ENCODE measurements around the gene EXOC4.

The EXOC4 gene

GRCh38 chr7:133536450-133536849 is 283.6 kb downstream of the EXOC4 start:
- no peak for DNase-seq

- no peak for DNase-seq
These were observed 286.1 kb downstream of the EXOC4 start for GRCh38 chr7:133539016-133539415.

GRCh38 chr7:133540096-133540860 is 287.4 kb downstream of the EXOC4 start:
- no peak for DNase-seq

- no peak for DNase-seq
These were observed 289.4 kb downstream of the EXOC4 start for GRCh38 chr7:133542209-133542780.

- no peak for DNase-seq
These were observed 290.8 kb downstream of the EXOC4 start for GRCh38 chr7:133543657-133544056.

- no peak for DNase-seq
These were observed 292.7 kb downstream of the EXOC4 start for GRCh38 chr7:133545618-133546017.

- DNase-seq: no peak
These were observed 295.1 kb downstream of the EXOC4 start for GRCh38 chr7:133547981-133548380.

DNA sequence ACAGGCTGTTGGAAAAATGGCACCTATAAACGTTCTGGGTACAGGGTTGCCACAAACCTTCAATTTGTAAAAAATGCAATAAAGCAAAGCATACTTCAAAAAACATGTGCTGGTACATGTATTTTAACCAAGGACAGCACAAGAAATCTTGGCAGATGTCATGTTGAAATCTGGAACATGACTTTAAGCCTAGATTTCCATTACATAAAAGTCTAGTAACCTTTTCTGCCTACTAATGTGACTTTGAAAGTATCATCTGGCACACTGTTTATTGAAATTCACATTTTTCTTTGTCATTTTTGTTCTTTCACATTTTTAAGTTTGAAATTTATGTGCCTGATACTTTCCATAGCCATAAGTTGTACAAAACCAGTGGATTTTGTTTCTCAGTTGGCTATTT is 296.8 kb downstream of the EXOC4 start:
- no peak for DNase-seq

GRCh38 chr7:133550145-133550544 is 297.3 kb downstream of the EXOC4 start:
- DNase-seq: no peak

DNA sequence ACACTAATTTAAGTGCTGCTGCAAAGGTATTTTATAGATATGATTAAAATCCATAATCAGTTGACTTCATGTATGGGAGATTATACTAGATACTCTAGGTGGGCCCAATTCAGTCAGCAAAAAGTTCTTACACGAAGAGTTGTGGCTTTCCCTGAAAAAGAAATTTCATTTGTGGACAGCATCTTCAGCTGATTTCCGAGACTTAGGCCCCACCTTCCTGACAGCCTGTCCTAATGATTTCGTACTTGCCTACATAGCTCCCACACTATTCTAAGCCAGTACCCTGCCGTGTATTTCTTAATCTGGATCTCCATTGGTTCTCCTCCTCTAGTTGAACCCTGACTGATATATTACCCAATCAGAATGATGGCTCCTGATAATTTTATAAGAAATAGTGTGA is 297.9 kb downstream of the EXOC4 start:
- no peak for DNase-seq

GRCh38 chr7:133551466-133551865 is 298.6 kb downstream of the EXOC4 start:
- DNase-seq: no peak

GRCh38 chr7:133552079-133552478 is 299.2 kb downstream of the EXOC4 start:
- no peak for DNase-seq

GRCh38 chr7:133554330-133554729 is 301.5 kb downstream of the EXOC4 start:
- DNase-seq: no peak

- no peak for DNase-seq
These were observed 303.2 kb downstream of the EXOC4 start for GRCh38 chr7:133556048-133556447.

GRCh38 chr7:133556553-133556952 is 303.7 kb downstream of the EXOC4 start:
- no peak for DNase-seq

DNA sequence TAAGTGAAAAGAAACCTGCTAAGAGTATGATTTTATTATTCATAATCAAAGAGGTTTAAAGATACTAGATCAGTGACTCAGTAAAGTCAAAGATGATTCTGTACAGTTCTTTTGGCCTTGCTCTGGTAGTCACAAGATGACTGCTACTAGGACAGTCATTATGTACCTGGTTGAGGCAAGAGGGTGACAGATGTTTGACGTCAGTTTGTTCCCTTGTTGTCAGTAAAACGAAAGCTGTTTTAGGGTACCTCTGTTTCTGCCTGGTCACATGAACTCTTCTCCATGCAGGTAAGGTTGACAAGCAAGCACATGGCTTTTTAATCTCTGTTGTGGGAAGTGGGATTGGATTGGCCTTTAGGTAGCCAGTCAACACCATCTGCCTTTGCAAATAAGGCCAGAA is 308.0 kb downstream of the EXOC4 start:
- DNase-seq: no peak

DNA sequence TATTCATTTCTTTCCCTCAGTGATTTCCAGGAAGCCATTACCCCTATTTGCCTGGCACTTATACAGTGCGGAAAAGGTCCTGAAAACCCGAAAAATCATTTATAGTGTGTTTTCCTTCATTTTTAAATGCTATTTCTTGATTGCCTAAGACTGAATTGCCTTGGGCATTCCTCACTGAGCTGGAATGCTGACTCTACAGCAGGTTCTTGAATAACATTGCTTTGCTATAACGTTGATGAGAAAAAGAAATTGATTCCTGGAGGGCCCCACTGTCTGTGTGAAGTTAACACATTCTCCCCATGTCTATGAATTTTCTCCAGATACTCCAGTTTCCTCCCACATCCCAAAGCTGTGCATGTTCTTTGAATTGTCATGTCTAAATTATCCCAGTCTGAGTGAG is 308.5 kb downstream of the EXOC4 start:
- no peak for DNase-seq

DNA sequence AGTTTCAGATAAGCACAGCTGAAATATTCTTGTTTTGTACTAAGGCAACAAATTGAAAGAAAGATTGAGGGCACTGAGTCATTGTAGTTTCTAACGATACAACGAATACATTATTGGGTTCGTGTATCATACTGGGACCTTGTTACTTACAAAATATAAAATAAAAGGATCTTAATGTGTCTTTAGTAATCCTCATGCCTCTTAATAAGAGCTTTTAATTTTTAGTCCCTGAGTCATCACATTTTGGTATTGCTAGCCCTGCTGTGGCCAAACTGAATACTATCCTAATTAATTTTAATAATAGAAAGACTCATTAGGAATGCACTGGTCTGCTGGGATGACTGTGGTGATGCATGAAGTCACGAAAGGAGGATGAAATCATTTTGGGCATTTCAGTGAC is 309.7 kb downstream of the EXOC4 start:
- no peak for DNase-seq

GRCh38 chr7:133563251-133563650 is 310.4 kb downstream of the EXOC4 start:
- no peak for DNase-seq

GRCh38 chr7:133564484-133564883 is 311.6 kb downstream of the EXOC4 start:
- DNase-seq: no peak

DNA sequence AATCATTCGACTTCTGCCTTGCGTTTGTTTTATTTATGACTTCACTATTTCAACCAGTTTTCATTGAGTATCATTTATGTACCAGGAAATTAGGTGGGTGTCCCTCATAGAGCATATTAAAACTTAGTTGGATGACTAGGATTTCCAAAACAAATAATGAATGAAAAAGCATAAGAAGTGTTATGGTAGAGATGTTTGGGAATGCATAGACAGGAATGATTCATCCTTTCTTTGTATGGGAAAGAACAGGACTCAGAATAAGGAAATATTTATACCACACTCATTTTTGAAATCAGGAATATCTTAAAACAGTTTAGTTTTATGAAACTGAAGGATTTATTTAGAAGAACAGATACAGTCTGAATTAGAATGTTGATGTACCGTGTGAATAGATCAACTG is 315.7 kb downstream of the EXOC4 start:
- DNase-seq: no peak

DNA sequence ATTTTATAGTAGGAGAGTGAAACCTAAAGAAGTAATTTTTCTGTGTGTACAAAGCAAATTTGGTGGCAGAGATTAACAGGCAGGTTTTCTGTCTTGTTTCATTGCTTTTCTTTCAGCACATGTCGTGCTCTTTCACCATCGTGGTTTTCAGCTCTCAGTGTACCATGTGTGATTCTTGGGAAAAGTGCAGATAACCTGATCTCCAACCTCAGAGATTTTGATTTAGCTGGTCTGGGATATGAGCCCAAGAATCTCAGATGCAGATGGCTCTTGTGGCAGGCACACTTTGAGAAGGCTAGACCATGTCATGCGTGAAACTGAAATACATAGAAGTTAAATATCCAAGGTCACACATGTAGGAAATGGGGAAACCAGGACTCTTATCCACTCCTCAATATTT is 317.4 kb downstream of the EXOC4 start:
- DNase-seq: no peak

GRCh38 chr7:133571076-133571475 is 318.2 kb downstream of the EXOC4 start:
- no peak for DNase-seq

DNA sequence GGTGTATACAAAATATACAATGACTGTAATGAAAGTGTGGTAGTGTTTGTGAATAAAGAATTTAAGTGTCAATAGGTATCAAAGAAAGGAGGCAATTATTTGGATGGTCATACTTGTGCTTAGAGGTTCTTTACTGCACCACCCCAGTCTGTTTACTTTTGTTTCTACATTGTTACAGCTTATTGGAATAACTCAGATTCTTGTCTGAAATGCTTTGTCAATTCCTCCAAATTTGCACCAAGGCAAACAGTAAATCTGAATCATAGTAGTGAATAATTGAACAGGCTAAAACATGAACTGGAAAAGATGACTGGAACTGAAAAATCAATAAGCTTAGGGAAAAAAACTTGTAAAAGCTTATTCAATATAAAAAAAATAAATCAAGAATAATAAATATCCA is 319.2 kb downstream of the EXOC4 start:
- DNase-seq: no peak
